HG03565 (cell line): ENCODE measurements around the gene COL24A1.
"Not testable (repeated sequence)": the region's sequence is repeated elsewhere in the genome, so short reads cannot be mapped to it uniquely, and the experiment has no call there.

Experiments used
- ATAC-seq: cut with Tn5 transposase; IDR thresholded peaks from one replicate; pipeline ENCODE4 v1.9.1; 2021; ENCODE audit warnings: mild to moderate bottlenecking, moderate library complexity; ENCODE audit not compliant: unreplicated experiment

COL24A1 gene

GRCh38 chr1:86153836-86154235, 2.7 kb downstream of the COL24A1 start:
- no peak for ATAC-seq

GRCh38 chr1:86152887-86153286, 3.7 kb downstream of the COL24A1 start:
- no peak for ATAC-seq

DNA sequence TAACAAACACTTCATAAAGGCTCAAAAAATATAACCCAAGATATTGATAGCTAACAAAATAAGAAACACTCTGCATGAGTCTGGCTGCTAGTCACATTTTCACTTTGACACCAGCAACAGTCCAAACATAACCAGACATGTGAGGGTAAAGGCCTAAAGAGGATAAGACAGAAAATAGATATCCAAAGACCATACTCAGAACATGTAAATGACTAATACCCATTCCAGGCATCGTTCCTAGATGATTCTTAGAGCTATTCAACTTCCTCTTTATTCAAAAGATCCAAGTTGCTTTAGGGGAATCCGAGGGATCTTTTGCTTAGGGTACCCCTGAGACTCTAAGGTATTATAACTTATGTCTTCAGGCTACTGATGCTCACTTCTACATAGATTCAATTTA, 5.1 kb downstream of the COL24A1 start:
- ATAC-seq: no peak

GRCh38 chr1:86150553-86151055, 6.0 kb downstream of the COL24A1 start:
- ATAC-seq: no peak

DNA sequence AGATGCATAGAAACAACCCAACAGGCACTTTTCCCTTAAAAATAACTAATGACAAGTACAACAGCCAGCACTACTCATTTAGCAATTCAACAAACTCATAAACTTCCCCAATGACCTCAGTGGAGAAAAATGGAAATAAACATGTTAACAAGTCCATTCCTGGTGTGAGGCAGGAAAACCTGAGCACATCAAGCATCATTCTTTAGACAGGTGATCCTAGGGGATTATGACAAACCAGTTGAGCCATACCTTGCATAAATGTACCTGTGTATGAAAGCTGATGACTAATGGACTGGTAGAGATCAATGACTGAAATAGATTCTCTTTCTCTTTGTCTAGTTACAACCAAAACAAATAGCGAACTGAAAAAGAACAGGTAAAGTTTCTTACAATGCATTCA, 7.0 kb downstream of the COL24A1 start:
- no peak for ATAC-seq

DNA sequence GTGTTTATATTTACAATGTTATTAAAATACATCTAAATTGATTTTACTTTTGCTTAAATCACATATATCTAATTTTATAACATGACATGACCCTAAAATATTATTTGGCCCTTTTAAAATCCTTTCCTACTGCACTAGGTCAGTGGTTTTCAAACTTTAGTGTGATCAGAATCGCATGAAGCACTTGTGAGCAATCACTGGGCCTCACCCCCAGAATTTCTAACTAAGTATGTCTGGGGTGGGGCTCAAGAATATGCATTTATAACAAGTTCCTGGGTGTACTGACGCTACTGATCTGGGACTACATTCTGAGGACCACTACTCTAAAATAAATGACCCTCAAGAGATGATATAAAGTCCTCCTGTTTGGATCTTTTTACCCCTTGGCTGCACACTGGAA, 8.8 kb downstream of the COL24A1 start:
- ATAC-seq: no peak

DNA sequence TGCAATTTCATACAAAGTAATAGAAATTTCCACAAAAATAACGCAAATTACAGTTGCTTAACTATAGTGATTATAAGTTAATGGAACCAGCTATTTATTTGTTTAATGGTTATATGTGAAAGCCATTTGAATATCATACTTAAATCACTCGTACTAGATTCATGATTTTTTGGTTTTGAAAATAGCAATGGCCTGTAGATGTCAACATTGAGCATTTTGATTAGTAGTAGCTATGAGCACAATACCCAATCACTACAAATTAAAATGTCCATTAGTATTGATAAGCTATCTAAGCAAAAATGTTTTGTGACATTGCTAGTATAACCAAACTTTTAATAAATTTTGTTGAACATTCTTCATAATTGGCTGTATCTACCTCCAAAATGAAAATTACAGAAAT, 10.0 kb downstream of the COL24A1 start:
- ATAC-seq: no peak

DNA sequence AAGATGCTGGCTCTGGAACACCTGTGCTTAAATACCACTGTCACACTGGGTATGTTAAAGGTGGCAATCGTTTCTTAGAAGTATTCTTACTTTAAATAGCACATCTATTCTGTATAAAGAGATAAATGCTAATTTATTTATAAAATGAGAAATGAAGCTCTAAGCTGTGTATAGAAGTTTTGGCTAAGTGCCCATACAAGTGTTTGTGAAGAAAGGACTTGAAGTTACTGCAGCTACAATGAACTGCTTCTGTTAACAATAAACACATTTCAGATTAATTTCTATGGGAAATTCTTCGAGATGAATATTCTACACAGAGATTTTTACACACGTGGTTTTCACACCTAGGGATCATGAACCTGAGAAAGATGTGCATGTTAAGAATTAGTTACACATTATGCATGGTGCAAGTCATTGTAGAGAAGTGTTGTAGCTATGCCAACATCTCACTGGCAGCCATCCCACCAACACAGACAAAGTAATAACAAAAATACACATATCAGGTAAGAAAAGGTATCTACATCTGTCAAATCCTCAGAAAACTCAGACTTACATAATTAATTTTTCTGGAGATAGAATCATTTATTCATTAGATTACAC, 16.2 kb downstream of the COL24A1 start:
- ATAC-seq: no peak

DNA sequence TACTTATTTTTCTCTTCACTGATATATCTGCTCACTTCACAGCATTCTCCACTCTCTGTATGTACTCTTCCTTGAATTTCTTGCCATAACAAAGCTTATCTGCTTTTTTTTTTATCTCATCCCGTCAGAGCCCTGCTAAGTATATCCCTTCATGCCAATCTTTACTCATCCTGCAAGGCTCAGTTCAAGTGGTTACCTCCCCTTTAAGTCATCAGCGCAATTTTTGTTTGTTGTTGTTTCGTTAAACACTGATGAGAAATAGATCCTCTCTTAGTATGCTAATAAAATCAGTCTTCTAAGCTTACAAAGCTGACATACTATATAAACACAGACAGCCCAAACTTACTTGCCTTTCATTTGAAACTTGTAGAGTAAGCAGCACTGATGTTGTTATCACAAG, 17.8 kb downstream of the COL24A1 start:
- no peak for ATAC-seq

GRCh38 chr1:86137436-86137835, 19.1 kb downstream of the COL24A1 start:
- ATAC-seq: no peak

DNA sequence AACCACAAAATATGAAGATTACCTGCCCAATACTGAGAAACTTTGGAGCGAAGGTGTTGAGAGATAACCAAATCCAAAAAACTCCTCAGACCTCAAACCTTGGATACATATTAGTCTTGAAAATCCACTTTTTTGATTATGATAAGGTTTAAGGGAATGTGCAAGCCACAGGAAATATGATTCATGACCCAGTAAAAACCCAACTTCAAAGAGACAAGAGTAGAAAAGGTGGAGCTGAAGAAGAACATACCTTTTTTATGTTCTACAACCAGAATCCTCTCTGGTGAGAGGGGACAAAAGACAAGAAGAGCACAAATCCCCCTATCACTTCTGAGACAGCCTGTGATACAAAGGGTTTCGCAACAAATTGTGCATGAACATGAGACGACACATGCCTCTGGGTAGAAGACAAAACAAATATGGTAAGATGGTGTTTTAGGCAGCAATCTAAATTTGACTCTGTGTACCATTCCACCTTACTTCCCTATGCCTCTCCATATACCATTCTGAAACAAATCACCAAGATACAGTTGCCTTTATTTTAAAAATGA, 37.3 kb downstream of the COL24A1 start:
- ATAC-seq: no peak

GRCh38 chr1:86114816-86115400, 41.7 kb downstream of the COL24A1 start:
- no peak for ATAC-seq

DNA sequence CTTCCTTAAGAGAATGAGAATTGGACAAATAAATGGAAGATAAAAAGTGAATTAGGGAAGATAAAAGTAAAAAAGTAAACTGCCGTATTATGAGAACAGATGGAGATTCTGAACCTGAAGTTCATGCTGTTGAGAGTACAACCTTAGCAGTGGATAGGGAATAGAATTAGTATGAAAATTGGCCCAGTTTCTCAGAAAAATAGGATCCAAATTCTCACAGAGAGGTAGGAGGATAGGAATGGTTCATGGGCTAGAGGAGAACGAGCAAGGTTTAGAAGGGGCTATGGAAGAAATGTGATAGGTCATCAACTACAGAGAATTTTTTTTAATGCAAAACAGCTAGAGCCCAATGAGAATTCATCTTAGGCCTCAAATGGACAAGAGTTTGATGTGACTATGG, 42.3 kb downstream of the COL24A1 start:
- no peak for ATAC-seq

DNA sequence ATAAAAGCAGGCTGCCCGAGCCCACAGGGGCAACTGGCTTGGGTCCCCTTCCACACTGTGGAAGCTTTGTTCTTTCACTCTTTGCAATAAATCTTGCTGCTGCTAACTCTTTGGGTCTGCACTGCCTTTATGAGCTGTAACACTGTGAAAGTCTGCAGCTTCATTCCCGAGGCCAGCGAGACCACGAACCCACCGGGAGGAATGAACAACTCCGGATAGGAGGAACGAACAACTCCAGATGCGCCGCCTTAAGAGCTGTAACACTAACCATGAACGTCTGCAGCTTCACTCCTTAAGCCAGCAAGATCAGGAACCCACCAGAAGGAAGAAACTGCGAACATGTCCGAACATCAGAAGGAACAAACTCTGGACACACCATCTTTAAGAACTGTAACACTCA, 45.0 kb downstream of the COL24A1 start:
- ATAC-seq: not testable (repeated sequence)

- no peak for ATAC-seq
These were observed 46.0 kb downstream of the COL24A1 start for GRCh38 chr1:86110451-86111129.

- no peak for ATAC-seq
These were observed 51.1 kb downstream of the COL24A1 start for GRCh38 chr1:86105533-86105866.

- no peak for ATAC-seq
These were observed 51.7 kb downstream of the COL24A1 start for GRCh38 chr1:86104606-86105532.

DNA sequence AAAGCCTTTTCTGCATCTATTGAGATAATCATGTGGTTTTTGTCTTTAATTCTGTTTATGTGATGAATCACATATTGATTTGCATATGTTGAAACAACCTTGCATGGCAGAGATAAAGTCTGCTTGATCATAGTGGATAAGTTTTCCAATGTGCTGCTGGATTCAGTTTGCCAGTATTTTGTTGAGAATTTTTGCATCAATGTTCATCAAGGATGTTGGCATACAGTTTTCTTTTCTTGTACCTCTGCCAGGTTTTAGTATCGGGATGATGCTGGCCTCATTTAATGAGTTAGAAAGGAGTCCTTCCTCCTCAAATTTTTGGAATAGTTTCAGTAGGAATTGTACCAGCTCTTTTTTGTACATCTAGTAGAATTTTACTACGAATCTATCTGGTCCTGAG, 55.0 kb downstream of the COL24A1 start:
- ATAC-seq: no peak

DNA sequence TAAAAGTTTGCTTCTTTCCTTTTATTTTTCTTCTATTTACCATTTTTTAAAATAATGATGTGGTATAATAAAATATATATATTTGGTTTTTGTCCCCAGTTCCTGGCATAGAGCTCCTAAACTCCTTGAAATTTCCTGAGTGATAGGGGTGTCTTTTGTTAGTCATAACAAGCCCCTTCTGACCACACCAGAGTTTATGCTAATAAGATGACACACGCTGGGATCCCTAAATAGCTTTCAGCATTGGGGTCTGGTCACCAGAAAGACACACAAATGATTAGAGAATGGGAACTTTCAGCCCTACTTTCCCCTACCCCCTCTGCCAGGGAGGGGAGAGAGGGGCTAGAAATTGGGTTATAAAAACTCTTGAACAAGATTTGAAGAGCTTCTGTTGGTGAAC, 56.2 kb downstream of the COL24A1 start:
- ATAC-seq: no peak

- no peak for ATAC-seq
These were observed 66.8 kb downstream of the COL24A1 start for GRCh38 chr1:86089765-86090164.

DNA sequence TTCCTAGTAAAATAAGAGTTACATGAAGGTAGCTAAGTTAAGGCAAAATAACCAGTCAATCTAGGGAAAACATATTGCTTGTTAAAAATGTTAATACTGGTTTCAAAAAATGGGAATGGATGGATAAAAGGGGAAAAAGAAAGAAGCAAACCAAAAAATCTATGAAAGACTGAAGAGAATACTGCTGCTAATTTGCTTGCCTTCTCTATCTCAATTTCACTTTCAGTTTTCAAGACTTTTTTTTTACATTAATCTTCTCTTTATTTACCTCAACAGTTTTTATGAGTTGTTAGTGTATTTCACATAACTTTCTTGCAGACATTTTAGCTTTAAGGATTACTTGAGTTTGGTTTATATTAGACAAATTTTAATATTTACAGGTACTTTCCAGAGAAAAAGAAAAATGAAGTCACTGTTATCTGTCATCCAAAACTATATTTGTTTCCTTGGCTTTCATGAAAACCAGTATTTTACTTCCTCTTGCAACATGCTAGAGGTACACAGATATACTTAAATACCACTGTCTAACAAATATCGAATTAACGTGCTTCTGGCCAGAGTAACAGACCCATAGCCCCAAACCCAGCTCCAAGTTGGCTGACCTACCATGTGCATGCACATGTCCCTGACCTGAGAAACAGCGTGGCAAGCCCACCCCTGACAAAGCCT, 70.7 kb downstream of the COL24A1 start:
- ATAC-seq: no peak
